Measurements from ENCODE around the gene APBB3. TPM values are rescaled to one million over a fixed set of nuclear protein-coding genes. Genes with fewer than 3 reads are reported as not detected.

Gene APBB3
- polyA plus RNA-seq, 3 donors = 4.9 to 211 (median 7.4) TPM

DNA sequence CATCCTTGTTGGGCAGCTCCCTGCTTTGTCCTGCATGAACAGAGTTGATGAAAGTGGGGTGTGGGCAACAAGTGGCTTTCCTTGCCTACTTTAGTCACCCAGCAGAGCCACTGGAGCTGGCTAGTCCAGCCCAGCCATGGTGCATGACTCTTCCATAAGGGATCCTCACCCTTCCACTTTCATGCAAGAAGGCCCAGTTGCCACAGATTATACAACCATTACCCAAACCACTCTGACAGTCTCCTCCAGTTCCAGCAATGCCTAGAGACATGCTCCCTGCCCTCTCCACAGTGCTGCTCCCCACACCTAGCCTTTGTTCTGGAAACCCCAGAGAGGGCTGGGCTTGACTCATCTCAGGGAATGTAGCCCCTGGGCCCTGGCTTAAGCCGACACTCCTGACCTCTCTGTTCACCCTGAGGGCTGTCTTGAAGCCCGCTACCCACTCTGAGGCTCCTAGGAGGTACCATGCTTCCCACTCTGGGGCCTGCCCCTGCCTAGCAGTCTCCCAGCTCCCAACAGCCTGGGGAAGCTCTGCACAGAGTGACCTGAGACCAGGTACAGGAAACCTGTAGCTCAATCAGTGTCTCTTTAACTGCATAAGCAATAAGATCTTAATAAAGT, 4.2 kb upstream of the APBB3 start:
- intact Hi-C loops (cut with micrococcal nuclease) = loop anchor here in 1 of 2 donors (10.0 kb wide), 1 partner anchor 146 kb away; no protein-coding TSS in a partner anchor
- WGBS (ENCODE audit: insufficient coverage) = 100% methylated on average over 2 of the region's 2 CpGs
- Mint-ChIP-seq H3K27ac (peak overlapping the region; percentile 94 to 98 (median 98)), H3K9me3 (peaks cover 0 to 2% (median 0%) of the 10 kb centered on the region in 7 donors), H3K27me3 (ENCODE audit: low read depth in 3 of 3) (peaks cover 0 to 2% (median 2%) of the 10 kb centered on the region in 3 donors), H3K4me1 (peaks cover 55% of the 10 kb centered on the region), H3K36me3 (peaks cover 37 to 60% of the 10 kb centered on the region in 2 donors), H3K4me3 (peak overlapping the region in 1 of 2 donors; percentile 67)
- Histone ChIP-seq H2AFZ (ENCODE audit: insufficient read depth, low read depth, low read length, poor library complexity, severe bottlenecking) (peak overlapping the region; percentile 30), H3K36me3 (replicated peaks in 1 of 2; ENCODE audit: control insufficient read depth in 1 of 2, insufficient read depth in 2 of 2, low read length in 2 of 2) (peaks cover 21 to 44% of the 10 kb centered on the region in 2 donors), H3K4me3 (replicated peaks in 1 of 3; ENCODE audit: low read depth in 2 of 3, low read length in 3 of 3) (peak overlapping the region in 1 of 3 experiments; percentile 41), H3K9me3 (replicated peaks in 1 of 2; ENCODE audit: control insufficient read depth in 1 of 2, insufficient read depth in 1 of 2, low read length in 2 of 2) (no peaks in the 10 kb centered on the region), H3K4me1 (ENCODE audit: control insufficient read depth in 1 of 2, insufficient read depth in 2 of 2, low read length in 2 of 2) (peaks cover 40 to 65% of the 10 kb centered on the region in 2 donors), H3K27ac (ENCODE audit: low read depth in 1 of 2, low read length in 2 of 2) (peak overlapping the region; percentile 72 to 83), H3K9ac (ENCODE audit: insufficient read depth, low read length, poor library complexity, severe bottlenecking) (peak overlapping the region; percentile 36), H4K20me1 (ENCODE audit: insufficient read depth, low read length) (no peaks in the 10 kb centered on the region), H3K4me2 (replicated peaks; ENCODE audit: extremely low read depth, low read length, poor library complexity, severe bottlenecking) (peak overlapping the region; percentile 49), H3K27me3 (ENCODE audit: control insufficient read depth in 2 of 2, insufficient read depth in 2 of 2, low read length in 2 of 2) (no peaks in the 10 kb centered on the region), H3K79me2 (ENCODE audit: insufficient read depth, low read length) (peaks cover 34% of the 10 kb centered on the region)
- peak in 1 of 3 donors; percentile 50 for DNase-seq
- TF ChIP-seq, protein P1, sequence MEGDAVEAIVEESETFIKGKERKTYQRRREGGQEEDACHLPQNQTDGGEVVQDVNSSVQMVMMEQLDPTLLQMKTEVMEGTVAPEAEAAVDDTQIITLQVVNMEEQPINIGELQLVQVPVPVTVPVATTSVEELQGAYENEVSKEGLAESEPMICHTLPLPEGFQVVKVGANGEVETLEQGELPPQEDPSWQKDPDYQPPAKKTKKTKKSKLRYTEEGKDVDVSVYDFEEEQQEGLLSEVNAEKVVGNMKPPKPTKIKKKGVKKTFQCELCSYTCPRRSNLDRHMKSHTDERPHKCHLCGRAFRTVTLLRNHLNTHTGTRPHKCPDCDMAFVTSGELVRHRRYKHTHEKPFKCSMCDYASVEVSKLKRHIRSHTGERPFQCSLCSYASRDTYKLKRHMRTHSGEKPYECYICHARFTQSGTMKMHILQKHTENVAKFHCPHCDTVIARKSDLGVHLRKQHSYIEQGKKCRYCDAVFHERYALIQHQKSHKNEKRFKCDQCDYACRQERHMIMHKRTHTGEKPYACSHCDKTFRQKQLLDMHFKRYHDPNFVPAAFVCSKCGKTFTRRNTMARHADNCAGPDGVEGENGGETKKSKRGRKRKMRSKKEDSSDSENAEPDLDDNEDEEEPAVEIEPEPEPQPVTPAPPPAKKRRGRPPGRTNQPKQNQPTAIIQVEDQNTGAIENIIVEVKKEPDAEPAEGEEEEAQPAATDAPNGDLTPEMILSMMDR (IDR thresholded peaks at IDR 0.05) = no peak

DNA sequence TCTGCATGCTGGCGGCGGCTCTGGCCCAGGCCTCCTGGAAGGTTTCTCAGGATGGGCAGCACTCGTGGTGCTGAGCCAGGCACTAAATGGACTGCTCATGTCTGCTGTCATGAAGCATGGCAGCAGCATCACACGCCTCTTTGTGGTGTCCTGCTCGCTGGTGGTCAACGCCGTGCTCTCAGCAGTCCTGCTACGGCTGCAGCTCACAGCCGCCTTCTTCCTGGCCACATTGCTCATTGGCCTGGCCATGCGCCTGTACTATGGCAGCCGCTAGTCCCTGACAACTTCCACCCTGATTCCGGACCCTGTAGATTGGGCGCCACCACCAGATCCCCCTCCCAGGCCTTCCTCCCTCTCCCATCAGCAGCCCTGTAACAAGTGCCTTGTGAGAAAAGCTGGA, 3.5 kb upstream of the APBB3 start:
- no peak overlapping the region for H3K4me3 ChIP-seq (replicated peaks in 1 of 3; ENCODE audit: low read depth in 2 of 3, low read length in 3 of 3)
- peak in 1 of 3 donors; percentile 5 for DNase-seq
- TF ChIP-seq, protein P1 (IDR thresholded peaks at IDR 0.05) = no peak
- peaks cover 32 to 53% of the 10 kb centered on the region in 2 donors for H3K36me3 Mint-ChIP-seq
- peaks cover 61% of the 10 kb centered on the region for H3K4me1 Mint-ChIP-seq
- peaks cover 0 to 2% (median 2%) of the 10 kb centered on the region in 3 donors for H3K27me3 Mint-ChIP-seq (ENCODE audit: low read depth in 3 of 3)
- no peak overlapping the region for H3K4me2 ChIP-seq (replicated peaks; ENCODE audit: extremely low read depth, low read length, poor library complexity, severe bottlenecking)
- H3K27ac ChIP-seq (ENCODE audit: low read depth in 1 of 2, low read length in 2 of 2) = peak overlapping the region in 1 of 2 donors; percentile 83
- H3K9ac ChIP-seq (ENCODE audit: insufficient read depth, low read length, poor library complexity, severe bottlenecking) = no peak overlapping the region
- H3K27me3 ChIP-seq (ENCODE audit: control insufficient read depth in 2 of 2, insufficient read depth in 2 of 2, low read length in 2 of 2) = no peaks in the 10 kb centered on the region
- 98% methylated on average over 9 of the region's 13 CpGs for WGBS (ENCODE audit: insufficient coverage)
- intact Hi-C loops (cut with micrococcal nuclease) = loop anchor here in 1 of 2 donors (10.0 kb wide), 1 partner anchor 147 kb away; no protein-coding TSS in a partner anchor
- peaks cover 38% of the 10 kb centered on the region for H3K79me2 ChIP-seq (ENCODE audit: insufficient read depth, low read length)
- H3K4me3 Mint-ChIP-seq = no peak overlapping the region
- H4K20me1 ChIP-seq (ENCODE audit: insufficient read depth, low read length) = peaks cover under 1% of the 10 kb centered on the region
- no peaks in the 10 kb centered on the region for H3K9me3 ChIP-seq (replicated peaks in 1 of 2; ENCODE audit: control insufficient read depth in 1 of 2, insufficient read depth in 1 of 2, low read length in 2 of 2)
- H3K27ac Mint-ChIP-seq = peak overlapping the region in 6 of 7 donors; percentile 35 to 98 (median 96)
- peaks cover 0 to 2% (median 0%) of the 10 kb centered on the region in 7 donors for H3K9me3 Mint-ChIP-seq
- peaks cover 44 to 72% of the 10 kb centered on the region in 2 donors for H3K4me1 ChIP-seq (ENCODE audit: control insufficient read depth in 1 of 2, insufficient read depth in 2 of 2, low read length in 2 of 2)
- H3K36me3 ChIP-seq (replicated peaks in 1 of 2; ENCODE audit: control insufficient read depth in 1 of 2, insufficient read depth in 2 of 2, low read length in 2 of 2) = peaks cover 21 to 41% of the 10 kb centered on the region in 2 donors
- no peak overlapping the region for H2AFZ ChIP-seq (ENCODE audit: insufficient read depth, low read depth, low read length, poor library complexity, severe bottlenecking)
